H1 (cell line): ENCODE results near the gene SPAG16. TPM values are rescaled to one million over a fixed set of nuclear protein-coding genes. Genes with fewer than 3 reads are reported as not detected.

Experiments
- CTCF ChIA-PET: fragments of 300-600 bp; sonication (Branson Sonifier 250); formaldehyde crosslinking; loops from one replicate; lab custom pipeline; 2021; ENCODE audit not compliant: partially characterized antibody; lab: Charles Lee
- POLR2A ChIA-PET: fragments of 300-600 bp; sonication (Branson Sonifier 250); formaldehyde crosslinking; loops from one replicate; lab custom pipeline; 2021; ENCODE audit warnings: inconsistent platforms; ENCODE audit not compliant: partially characterized antibody; lab: Charles Lee
- DNase-seq, 2 experiments: peaks; one replicate each; pipeline versions ENCODE4 v3.0.0 to v3.0.0-alpha.2; 2010 to 2022; ENCODE audit warnings: low spot score in 2 of 2, low read depth in 1 of 2, mixed read lengths in 1 of 2
- FAIRE-seq: peaks from 2 replicates; lab custom pipeline; 2011; peaks lifted over from hg19 to GRCh38; lab: Jason Lieb, UNC
- H2AFZ ChIP-seq: 2 replicates; pipeline ENCODE4 v1.8.1; 2012; ENCODE audit warnings: low read length, inconsistent platforms
- H2AK5ac ChIP-seq: 2 replicates; pipeline ENCODE4 v1.6.1; 2013; ENCODE audit warnings: low read depth, low read length
- H2BK120ac ChIP-seq: replicated peaks from 2 replicates; pipeline ENCODE3; 2013; ENCODE audit warnings: low read depth, low read length, inconsistent platforms
- H2BK12ac ChIP-seq: 2 replicates; pipeline ENCODE4 v1.6.1; 2013; ENCODE audit warnings: low read depth, low read length
- H2BK15ac ChIP-seq: 2 replicates; pipeline ENCODE4 v1.6.1; 2013; ENCODE audit warnings: low read length
- H2BK20ac ChIP-seq: 2 replicates; pipeline ENCODE4 v1.6.1; 2013; ENCODE audit warnings: low read length
- H2BK5ac ChIP-seq: 2 replicates; pipeline ENCODE4 v1.6.1; 2013; ENCODE audit warnings: low read depth, low read length
- H3K14ac ChIP-seq: 2 replicates; pipeline ENCODE4 v1.6.1; 2013; ENCODE audit warnings: inconsistent platforms; ENCODE audit not compliant: insufficient read length
- H3K18ac ChIP-seq: 2 replicates; pipeline ENCODE4 v1.6.1; 2013; ENCODE audit warnings: low read length; ENCODE audit errors: extremely low read depth
- H3K23ac ChIP-seq: 2 replicates; pipeline ENCODE4 v1.6.1; 2013; ENCODE audit warnings: inconsistent platforms; ENCODE audit not compliant: insufficient read length
- H3K23me2 ChIP-seq: 2 replicates; pipeline ENCODE4 v1.6.1; 2013; ENCODE audit warnings: low read depth, low read length
- H3K27ac ChIP-seq: 2 replicates; pipeline ENCODE4 v1.6.1; 2011; ENCODE audit warnings: low read depth, low read length, inconsistent platforms
- H3K27me3 ChIP-seq, 4 experiments: replicated peaks in 1 of 4; 1 replicate in 1 of 4; 2 replicates in 3 of 4; pipeline versions ENCODE4 v1.6.1 to v1.8.1; 2011 to 2013; ENCODE audit warnings: low read length in 3 of 4, mild to moderate bottlenecking in 3 of 4, inconsistent platforms in 2 of 4, mixed read lengths in 2 of 4, moderate library complexity in 1 of 4; ENCODE audit not compliant: control insufficient read depth in 3 of 4, insufficient read depth in 3 of 4; ENCODE audit errors: extremely low read depth in 1 of 4
- H3K36me3 ChIP-seq, 4 experiments: 2 replicates each; pipeline versions ENCODE4 v1.6.1 to v1.8.1; 2011 to 2013; ENCODE audit warnings: mild to moderate bottlenecking in 4 of 4, low read length in 3 of 4, moderate library complexity in 2 of 4, control low read depth in 1 of 4, inconsistent platforms in 1 of 4; ENCODE audit not compliant: insufficient read depth in 4 of 4, control insufficient read depth in 2 of 4
- H3K4ac ChIP-seq: replicated peaks from 2 replicates; pipeline ENCODE3; 2013; ENCODE audit warnings: low read length, low read depth, mixed read lengths, inconsistent platforms; ENCODE audit not compliant: insufficient read length
- H3K4me1 ChIP-seq, 4 experiments: replicated peaks in 1 of 4; 1 replicate in 1 of 4; 2 replicates in 3 of 4; pipeline versions ENCODE4 v1.6.1 to v1.8.1; 2011 to 2013; ENCODE audit warnings: low read length in 3 of 4, inconsistent platforms in 2 of 4, mixed read lengths in 1 of 4; ENCODE audit not compliant: insufficient read depth in 4 of 4, control insufficient read depth in 3 of 4
- H3K4me2 ChIP-seq, 2 experiments: 2 replicates each; pipeline versions ENCODE4 v1.6.1 to v1.8.1; 2011 to 2013; ENCODE audit warnings: low read depth in 2 of 2, low read length in 2 of 2, control low read depth in 1 of 2, inconsistent platforms in 1 of 2, mild to moderate bottlenecking in 1 of 2; ENCODE audit not compliant: insufficient read depth in 1 of 2
- H3K4me3 ChIP-seq, 4 experiments: fragments of 200-600, 300-600 bp in 1 of 4; sonication (generic), shearing (Covaris generic), sonication (Bioruptor Twin) in 1 of 4; 2 replicates each; pipeline versions ENCODE4 v1.5.1 to v1.8.1; 2011 to 2016; ENCODE audit warnings: low read length in 4 of 4, low read depth in 3 of 4, control low read depth in 2 of 4, inconsistent platforms in 2 of 4, mild to moderate bottlenecking in 2 of 4, mixed read lengths in 1 of 4, moderate library complexity in 1 of 4; ENCODE audit not compliant: insufficient read depth in 2 of 4; ENCODE audit errors: extremely low read depth in 1 of 4
- H3K56ac ChIP-seq: replicated peaks from 2 replicates; pipeline ENCODE3; 2013; ENCODE audit warnings: low read depth, mild to moderate bottlenecking, mixed read lengths, low read length, inconsistent platforms; ENCODE audit not compliant: insufficient read length
- H3K79me1 ChIP-seq: 2 replicates; pipeline ENCODE4 v1.6.1; 2013; ENCODE audit warnings: low read depth, low read length, control low read depth
- H3K79me2 ChIP-seq, 2 experiments: 2 replicates each; pipeline versions ENCODE4 v1.6.1 to v1.8.1; 2012 to 2013; ENCODE audit warnings: low read length in 2 of 2, mild to moderate bottlenecking in 2 of 2, inconsistent platforms in 1 of 2; ENCODE audit not compliant: insufficient read depth in 2 of 2, control insufficient read depth in 1 of 2
- H3K9ac ChIP-seq, 4 experiments: replicated peaks in 1 of 4; 1 replicate in 1 of 4; 2 replicates in 3 of 4; pipeline versions ENCODE4 v1.6.1 to v1.8.1; 2011 to 2013; ENCODE audit warnings: low read depth in 3 of 4, low read length in 3 of 4, control low read depth in 2 of 4, mild to moderate bottlenecking in 2 of 4, moderate library complexity in 2 of 4, inconsistent platforms in 1 of 4; ENCODE audit errors: extremely low read depth in 1 of 4
- H3K9me3 ChIP-seq, 2 experiments: 2 replicates each; pipeline versions ENCODE4 v1.6.1 to v1.8.1; 2012 to 2013; ENCODE audit warnings: mild to moderate bottlenecking in 2 of 2, moderate library complexity in 2 of 2, control low read depth in 1 of 2, inconsistent platforms in 1 of 2, low read depth in 1 of 2, low read length in 1 of 2, mixed read lengths in 1 of 2; ENCODE audit not compliant: insufficient read depth in 2 of 2
- H4K20me1 ChIP-seq, 2 experiments: replicated peaks in 1 of 2; 2 replicates each; pipeline versions ENCODE3 to v1.8.1; 2011 to 2013; ENCODE audit warnings: inconsistent platforms in 2 of 2, low read length in 2 of 2, mild to moderate bottlenecking in 1 of 2; ENCODE audit not compliant: insufficient read depth in 2 of 2, control insufficient read depth in 1 of 2
- H4K5ac ChIP-seq: 2 replicates; pipeline ENCODE4 v1.6.1; 2013; ENCODE audit warnings: low read length, low read depth, mixed read lengths, inconsistent platforms; ENCODE audit not compliant: insufficient read length
- H4K8ac ChIP-seq: 2 replicates; pipeline ENCODE4 v1.8.0; 2013; ENCODE audit warnings: mild to moderate bottlenecking, moderate library complexity, low read length, inconsistent platforms; ENCODE audit not compliant: insufficient read depth; ENCODE audit errors: extremely low read depth
- H4K91ac ChIP-seq: replicated peaks from 2 replicates; pipeline ENCODE3; 2013; ENCODE audit warnings: low read length, mixed read lengths, inconsistent platforms; ENCODE audit not compliant: insufficient read length
- CBX5 ChIP-seq: fragments of 300-800, 300-1000 bp; sonication (generic); IDR thresholded peaks from 2 replicates; pipeline ENCODE4 v1.7.1; 2016; ENCODE audit warnings: antibody characterized with exemption, low read length, low read depth
- CHD1 ChIP-seq: IDR thresholded peaks from 2 replicates; pipeline ENCODE4 v1.6.1; 2012; ENCODE audit warnings: low read depth, low read length, improper control_type of control experiment
- CREB1 ChIP-seq: IDR thresholded peaks from 2 replicates; pipeline ENCODE4 v1.6.1; 2012; ENCODE audit warnings: inconsistent platforms
- CTCF ChIP-seq, 3 experiments: IDR thresholded peaks; 1 replicate in 2 of 3; 2 replicates in 1 of 3; pipeline versions ENCODE4 v1.5.1 to v1.6.1; 2011; ENCODE audit warnings: low read length in 3 of 3, mild to moderate bottlenecking in 3 of 3, inconsistent platforms in 2 of 3, low read depth in 1 of 3, moderate library complexity in 1 of 3; ENCODE audit not compliant: insufficient read depth in 1 of 3; ENCODE audit errors: control extremely low read depth in 1 of 3
- EGR1 ChIP-seq: IDR thresholded peaks from 2 replicates; pipeline ENCODE4 v1.6.1; 2011; ENCODE audit warnings: low read depth, low read length, borderline replicate concordance
- GABPA ChIP-seq: IDR thresholded peaks from 2 replicates; pipeline ENCODE4 v1.6.1; 2011; ENCODE audit warnings: mild to moderate bottlenecking, low read length, moderate library complexity, borderline replicate concordance; ENCODE audit not compliant: insufficient read depth
- POLR2A ChIP-seq, 2 experiments: IDR thresholded peaks; 1 replicate in 1 of 2; 2 replicates in 1 of 2; pipeline ENCODE4 v1.6.1; 2011; ENCODE audit warnings: low read depth in 2 of 2, low read length in 2 of 2, mild to moderate bottlenecking in 2 of 2; ENCODE audit errors: control extremely low read depth in 1 of 2
- RAD21 ChIP-seq, 2 experiments: IDR thresholded peaks in 1 of 2; conservative IDR thresholded peaks in 1 of 2; 2 replicates each; pipeline ENCODE4 v1.6.1; 2011; ENCODE audit warnings: low read depth in 2 of 2, low read length in 2 of 2, improper control_type of control experiment in 1 of 2, inconsistent platforms in 1 of 2, mild to moderate bottlenecking in 1 of 2, moderate library complexity in 1 of 2
- SP1 ChIP-seq: IDR thresholded peaks from 2 replicates; pipeline ENCODE4 v1.6.1; 2011; ENCODE audit warnings: low read depth, low read length
- TAF7 ChIP-seq: optimal IDR thresholded peaks from 2 replicates; pipeline ENCODE3; 2011; ENCODE audit warnings: low read depth, mild to moderate bottlenecking, inconsistent platforms, low read length, moderate library complexity, borderline replicate concordance
- TEAD4 ChIP-seq: IDR thresholded peaks from 2 replicates; pipeline ENCODE4 v1.6.1; 2012; ENCODE audit warnings: low read depth, low read length, inconsistent platforms, mixed read lengths
- YY1 ChIP-seq: IDR thresholded peaks from 2 replicates; pipeline ENCODE4 v1.6.1; 2011; ENCODE audit warnings: low read depth, mild to moderate bottlenecking, low read length
- WGBS, 2 experiments: shearing (Covaris generic) in 1 of 2; methylation state at CpG; one replicate each; pipeline versions ENCODE4 v1.1.6 to v1.1.7; 2013 to 2015; ENCODE audit warnings: low lambda C conversion rate in 2 of 2, mixed read lengths in 2 of 2, inconsistent platforms in 1 of 2, low coverage in 1 of 2, missing lambda C conversion rate in 1 of 2; ENCODE audit not compliant: insufficient replicate concordance in 2 of 2, insufficient coverage in 1 of 2, insufficient read length in 1 of 2; ENCODE audit errors: extremely low coverage in 1 of 2, missing lambda C conversion rate in 1 of 2; 5-methylcytosine and 5-hydroxymethylcytosine counted together
- polyA plus RNA-seq, 7 experiments: library from polyadenylated mRNA; depleted of rRNA in 3 of 7; stranded (reverse) in 5 of 7; unstranded in 2 of 7; fragments of >200 nt in 5 of 7; fragments of 200-250 nt in 2 of 7; gene quantifications; 1 replicate in 5 of 7; 2 replicates in 1 of 7; 4 replicates in 1 of 7; pipeline versions ENCODE4 v1.2.1 to v1.2.3, GENCODE V29; 2011 to 2013; ENCODE audit warnings: missing spikeins in 2 of 7, mixed read lengths in 2 of 7
- total RNA-seq: library from RNA; stranded (reverse); fragmentation: NEBNext Ultra II Directional; extraction: Animal tissue kit (Norgen Biotek cat#: 25700); gene quantifications from 2 replicates; pipeline ENCODE4 v1.2.1, GENCODE V29; 2021

The SPAG16 gene
- total and polyA plus RNA-seq, 2 of the 8 experiments (the other 6 are each of a cell fraction or from before 2014, with no cell fraction given), result 6.0 to 14.9 TPM

GRCh38 chr2:214079032-214079431 lies 794.8 kb downstream of the SPAG16 start:
- FAIRE-seq, result no peak
- no peak for DNase-seq
- TF ChIP-seq CREB1 (no peak), YY1 (no peak), POLR2A (IDR thresholded peaks at IDR 0.05; ENCODE audit: control extremely low read depth in 1 of 2, low read depth in 2 of 2, low read length in 2 of 2) (no peak), TAF7 (no peak), CHD1 (no peak), CBX5 (no peak), RAD21 (IDR thresholded peaks at IDR 0.05 in 1 of 2, conservative IDR thresholded peaks at IDR 0.05 in 1 of 2; ENCODE audit: low read depth in 2 of 2, low read length in 2 of 2) (peak; percentile 50 to 56), GABPA (no peak), SP1 (no peak), TEAD4 (no peak), EGR1 (no peak), CTCF (IDR thresholded peaks at IDR 0.05; ENCODE audit: control extremely low read depth in 1 of 3, insufficient read depth in 1 of 3, low read depth in 1 of 3, low read length in 3 of 3) (peak in 2 of 3 experiments; percentile 16 to 17; a peak in 2 of 4 replicates)

More at GRCh38 chr2:214079032-214079431, 794.8 kb downstream of the SPAG16 start:
- Histone ChIP-seq H3K4me3 (no peak overlapping the region), H2BK12ac (no peak overlapping the region), H3K18ac (no peak overlapping the region), H3K9ac (no peak overlapping the region; a peak in 1 of 7 replicates), H2AK5ac (no peak overlapping the region), H2BK5ac (no peak overlapping the region), H2BK20ac (no peak overlapping the region), H3K23ac (no peak overlapping the region), H3K56ac (no peak overlapping the region), H4K20me1 (no peaks in the 10 kb centered on the region), H2BK15ac (no peak overlapping the region), H3K79me1 (no peaks in the 10 kb centered on the region), H3K27me3 (no peaks in the 10 kb centered on the region), H4K5ac (no peak overlapping the region), H4K91ac (no peak overlapping the region), H3K27ac (no peak overlapping the region), H2BK120ac (no peak overlapping the region), H3K23me2 (no peaks in the 10 kb centered on the region), H4K8ac (no peak overlapping the region), H3K4me2 (no peak overlapping the region), H2AFZ (no peak overlapping the region), H3K79me2 (no peaks in the 10 kb centered on the region), H3K4ac (no peak overlapping the region), H3K9me3 (no peaks in the 10 kb centered on the region), H3K14ac (no peak overlapping the region), H3K4me1 (peaks cover 0 to 4% (median 0%) of the 10 kb centered on the region in 4 experiments; a peak in 2 of 7 replicates), H3K36me3 (no peaks in the 10 kb centered on the region)
- 76% methylated on average over 2 of the region's 2 CpGs; no CpG with 5 or more reads in 1 of the 2 experiments for WGBS, 2 experiments
- POLR2A ChIA-PET, result no interaction called here
- CTCF ChIA-PET, result interaction anchor here (0.6 to 1.7 kb wide), 7 partner anchors 12 to 231 kb away, joined by 3 to 6 read pairs (median 4); no protein-coding TSS in a partner anchor
